IPS-18a (cell line): ENCODE data around the gene IFT43.

Source experiments
- H3K27ac ChIP-seq: one replicate; pipeline ENCODE4 v1.5.1; 2013; ENCODE audit warnings: low read length
- H3K27me3 ChIP-seq: one replicate; pipeline ENCODE4 v1.6.1; 2013; ENCODE audit warnings: mild to moderate bottlenecking, low read length; ENCODE audit not compliant: control insufficient read depth, insufficient read depth
- H3K36me3 ChIP-seq: one replicate; pipeline ENCODE4 v1.6.1; 2013; ENCODE audit warnings: low read depth, low read length; ENCODE audit not compliant: control insufficient read depth
- H3K4me1 ChIP-seq: one replicate; pipeline ENCODE4 v1.6.1; 2013; ENCODE audit warnings: low read depth, low read length; ENCODE audit not compliant: control insufficient read depth
- H3K4me3 ChIP-seq: one replicate; pipeline ENCODE4 v1.5.1; 2013; ENCODE audit warnings: low read length
- H3K9ac ChIP-seq: one replicate; pipeline ENCODE4 v1.6.1; 2013; ENCODE audit warnings: mild to moderate bottlenecking, low read length, moderate library complexity
- H3K9me3 ChIP-seq: one replicate; pipeline ENCODE4 v1.6.1; 2013; ENCODE audit warnings: low read depth, low read length; ENCODE audit not compliant: control insufficient read depth

The IFT43 gene

DNA sequence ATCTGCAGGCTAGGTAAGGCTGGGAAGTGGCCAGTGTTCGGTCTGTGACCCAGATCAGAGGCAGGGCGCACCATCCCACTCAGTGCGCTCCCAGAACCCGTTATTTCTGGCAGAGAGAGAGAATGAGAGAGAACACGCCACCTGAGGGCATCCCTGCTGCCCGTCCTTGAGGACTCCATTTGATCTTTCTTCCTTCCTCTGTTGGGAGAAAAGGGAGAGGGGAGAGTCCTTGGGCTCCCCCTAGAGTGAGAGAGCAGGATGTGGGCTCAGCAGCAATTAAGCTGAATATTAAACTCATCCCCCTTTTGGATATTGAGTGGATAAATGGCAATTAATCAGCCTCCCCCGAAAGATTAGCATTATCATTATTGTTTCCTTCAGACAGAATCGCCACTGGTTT lies 70.6 kb downstream of the IFT43 start:
- Histone ChIP-seq H3K9ac (no peak overlapping the region), H3K4me1 (peaks cover 13% of the 10 kb centered on the region), H3K36me3 (no peaks in the 10 kb centered on the region), H3K4me3 (no peak overlapping the region), H3K9me3 (no peaks in the 10 kb centered on the region), H3K27ac (no peak overlapping the region), H3K27me3 (no peaks in the 10 kb centered on the region)

DNA sequence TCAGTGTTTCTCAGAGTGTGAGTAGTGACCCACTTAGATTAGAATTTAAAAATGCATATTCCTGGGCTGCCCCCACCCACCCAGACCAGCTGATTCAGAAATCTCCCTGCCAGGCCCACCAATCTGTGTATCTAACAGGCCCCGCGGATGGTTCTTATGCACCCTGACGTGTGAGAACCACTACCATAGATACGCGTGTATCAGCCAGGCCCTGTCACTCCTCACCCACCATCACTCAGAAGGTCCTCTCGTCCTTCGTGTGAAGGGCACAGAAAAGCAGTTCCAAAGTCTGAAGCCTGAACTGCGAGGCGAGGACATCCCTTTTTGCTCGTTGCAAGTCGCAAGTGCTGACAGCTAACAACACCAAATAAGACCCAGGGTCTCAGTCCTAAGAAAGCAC lies 72.4 kb downstream of the IFT43 start:
- Histone ChIP-seq H3K4me1 (no peaks in the 10 kb centered on the region), H3K9me3 (no peaks in the 10 kb centered on the region), H3K27ac (no peak overlapping the region), H3K9ac (no peak overlapping the region), H3K4me3 (no peak overlapping the region), H3K27me3 (no peaks in the 10 kb centered on the region), H3K36me3 (no peaks in the 10 kb centered on the region)

DNA sequence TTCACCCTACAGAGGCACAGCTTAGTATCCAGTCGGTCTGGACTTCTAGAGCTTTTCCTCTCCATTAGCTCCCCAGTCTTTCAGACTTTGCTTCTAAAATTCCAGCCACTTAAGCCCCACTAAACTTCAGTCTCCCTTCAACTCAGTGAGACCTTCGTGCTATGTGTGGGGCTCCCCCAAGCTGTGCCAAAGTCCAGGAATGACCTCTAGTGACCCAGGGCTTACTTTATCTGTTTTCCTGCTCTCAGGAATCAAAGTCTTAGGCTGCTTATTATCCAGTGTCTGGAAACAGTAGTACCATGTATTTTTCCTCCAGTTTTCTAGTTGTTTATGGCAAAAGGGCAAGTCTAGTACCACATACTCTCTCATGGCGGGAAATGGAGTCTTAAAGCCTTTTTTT lies 77.8 kb downstream of the IFT43 start:
- H3K36me3 ChIP-seq, result no peaks in the 10 kb centered on the region
- H3K9me3 ChIP-seq, result peaks cover 7% of the 10 kb centered on the region
- no peak overlapping the region for H3K4me3 ChIP-seq
- H3K27ac ChIP-seq, result no peak overlapping the region
- no peak overlapping the region for H3K9ac ChIP-seq
- no peaks in the 10 kb centered on the region for H3K4me1 ChIP-seq
- H3K27me3 ChIP-seq, result no peaks in the 10 kb centered on the region

- Histone ChIP-seq H3K9me3 (peaks cover 7% of the 10 kb centered on the region), H3K36me3 (no peaks in the 10 kb centered on the region), H3K27ac (no peak overlapping the region), H3K27me3 (no peaks in the 10 kb centered on the region), H3K4me1 (no peaks in the 10 kb centered on the region), H3K9ac (no peak overlapping the region), H3K4me3 (no peak overlapping the region)
Observed at GRCh38 chr14:76065519-76065918, 80.0 kb downstream of the IFT43 start.

DNA sequence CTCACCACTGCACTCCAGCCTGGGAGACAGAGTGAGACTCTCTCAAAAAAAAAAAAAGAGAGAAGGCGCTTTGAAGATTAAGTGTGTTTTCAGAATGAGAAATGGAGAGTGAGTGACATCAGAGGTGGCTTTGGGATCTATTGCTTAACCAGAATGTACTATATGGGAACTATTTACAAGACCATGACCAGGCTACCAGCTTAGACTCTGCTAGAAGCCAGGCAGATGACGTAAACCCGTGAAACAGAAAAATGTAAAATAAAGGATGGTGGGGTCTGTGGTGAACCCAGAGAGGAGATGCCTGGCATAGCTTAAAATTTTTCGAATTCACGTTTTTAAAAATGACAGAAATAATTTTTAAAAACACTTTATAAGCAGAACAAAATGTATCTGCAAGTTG lies 82.0 kb downstream of the IFT43 start:
- H3K27me3 ChIP-seq, result no peaks in the 10 kb centered on the region

GRCh38 chr14:76073717-76074116 lies 88.2 kb downstream of the IFT43 start:
- Histone ChIP-seq H3K4me3 (no peak overlapping the region), H3K4me1 (no peaks in the 10 kb centered on the region), H3K9me3 (no peaks in the 10 kb centered on the region), H3K27ac (no peak overlapping the region), H3K36me3 (no peaks in the 10 kb centered on the region), H3K27me3 (no peaks in the 10 kb centered on the region), H3K9ac (no peak overlapping the region)

More for the DNA sequence above, 82.0 kb downstream of the IFT43 start:
- Histone ChIP-seq H3K36me3 (no peaks in the 10 kb centered on the region), H3K9me3 (peaks cover 7% of the 10 kb centered on the region), H3K27ac (no peak overlapping the region), H3K9ac (no peak overlapping the region), H3K4me3 (no peak overlapping the region), H3K4me1 (no peaks in the 10 kb centered on the region)

- no peak overlapping the region for H3K9ac ChIP-seq
- H3K27ac ChIP-seq, result no peak overlapping the region
- no peaks in the 10 kb centered on the region for H3K36me3 ChIP-seq
- no peaks in the 10 kb centered on the region for H3K9me3 ChIP-seq
- H3K4me3 ChIP-seq, result no peak overlapping the region
- no peaks in the 10 kb centered on the region for H3K27me3 ChIP-seq
- H3K4me1 ChIP-seq, result no peaks in the 10 kb centered on the region
Observed at GRCh38 chr14:76077340-76077739, 91.8 kb downstream of the IFT43 start.

- H3K4me3 ChIP-seq, result no peak overlapping the region
- H3K27me3 ChIP-seq, result no peaks in the 10 kb centered on the region
- no peaks in the 10 kb centered on the region for H3K36me3 ChIP-seq
- no peaks in the 10 kb centered on the region for H3K9me3 ChIP-seq
- H3K9ac ChIP-seq, result no peak overlapping the region
- H3K27ac ChIP-seq, result no peak overlapping the region
- peaks cover 5% of the 10 kb centered on the region for H3K4me1 ChIP-seq
Observed at GRCh38 chr14:76078501-76078900, 92.9 kb downstream of the IFT43 start.

DNA sequence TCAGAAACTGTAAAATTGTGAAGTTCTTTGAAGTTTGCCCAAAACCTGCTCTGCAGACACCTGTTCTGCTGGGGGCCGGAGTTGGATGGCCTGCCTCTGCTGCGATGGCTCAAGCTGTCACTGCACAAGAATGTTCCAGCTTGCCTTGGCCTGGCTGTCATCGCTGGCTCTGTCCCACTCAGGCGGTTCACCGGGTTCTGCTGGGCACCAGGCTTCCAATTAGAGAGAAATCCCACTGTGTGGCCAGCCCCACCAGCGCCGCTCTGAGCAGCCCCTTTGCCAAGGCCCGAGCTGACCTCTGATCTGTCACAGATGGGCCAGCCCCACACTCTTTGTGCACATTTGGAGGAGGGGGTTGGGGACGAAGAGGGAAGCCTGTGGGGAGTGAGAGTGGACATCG lies 94.5 kb downstream of the IFT43 start:
- Histone ChIP-seq H3K36me3 (no peaks in the 10 kb centered on the region), H3K27ac (no peak overlapping the region), H3K27me3 (no peaks in the 10 kb centered on the region), H3K9me3 (no peaks in the 10 kb centered on the region), H3K4me3 (no peak overlapping the region), H3K9ac (no peak overlapping the region), H3K4me1 (peaks cover 21% of the 10 kb centered on the region)

GRCh38 chr14:76080471-76080870 lies 94.9 kb downstream of the IFT43 start:
- H3K4me1 ChIP-seq, result peaks cover 22% of the 10 kb centered on the region
- H3K27me3 ChIP-seq, result no peaks in the 10 kb centered on the region
- H3K9ac ChIP-seq, result no peak overlapping the region
- H3K36me3 ChIP-seq, result no peaks in the 10 kb centered on the region
- H3K4me3 ChIP-seq, result no peak overlapping the region
- H3K27ac ChIP-seq, result no peak overlapping the region
- H3K9me3 ChIP-seq, result no peaks in the 10 kb centered on the region

DNA sequence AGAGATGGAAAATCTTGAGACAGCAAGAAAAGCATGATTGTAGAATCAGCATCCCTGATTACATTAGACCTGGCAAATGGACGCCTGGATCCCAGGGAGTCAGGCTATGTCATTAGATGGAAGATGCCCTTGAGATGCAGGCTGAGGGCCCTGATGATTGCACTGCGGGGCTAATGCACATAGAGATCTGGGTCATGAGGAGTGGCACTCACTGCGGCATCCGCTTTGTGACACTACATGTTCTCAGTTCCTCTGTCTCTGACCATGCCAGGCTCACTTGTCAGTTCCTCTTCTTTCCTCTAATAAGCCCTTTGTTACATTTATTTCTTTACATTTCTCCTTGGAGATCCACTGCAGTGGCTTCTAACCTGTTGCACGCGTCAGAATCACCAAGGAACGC lies 96.1 kb downstream of the IFT43 start:
- no peak overlapping the region for H3K9ac ChIP-seq
- no peak overlapping the region for H3K27ac ChIP-seq
- no peaks in the 10 kb centered on the region for H3K27me3 ChIP-seq
- H3K36me3 ChIP-seq, result no peaks in the 10 kb centered on the region
- no peak overlapping the region for H3K4me3 ChIP-seq
- peaks cover 22% of the 10 kb centered on the region for H3K4me1 ChIP-seq
- no peaks in the 10 kb centered on the region for H3K9me3 ChIP-seq

DNA sequence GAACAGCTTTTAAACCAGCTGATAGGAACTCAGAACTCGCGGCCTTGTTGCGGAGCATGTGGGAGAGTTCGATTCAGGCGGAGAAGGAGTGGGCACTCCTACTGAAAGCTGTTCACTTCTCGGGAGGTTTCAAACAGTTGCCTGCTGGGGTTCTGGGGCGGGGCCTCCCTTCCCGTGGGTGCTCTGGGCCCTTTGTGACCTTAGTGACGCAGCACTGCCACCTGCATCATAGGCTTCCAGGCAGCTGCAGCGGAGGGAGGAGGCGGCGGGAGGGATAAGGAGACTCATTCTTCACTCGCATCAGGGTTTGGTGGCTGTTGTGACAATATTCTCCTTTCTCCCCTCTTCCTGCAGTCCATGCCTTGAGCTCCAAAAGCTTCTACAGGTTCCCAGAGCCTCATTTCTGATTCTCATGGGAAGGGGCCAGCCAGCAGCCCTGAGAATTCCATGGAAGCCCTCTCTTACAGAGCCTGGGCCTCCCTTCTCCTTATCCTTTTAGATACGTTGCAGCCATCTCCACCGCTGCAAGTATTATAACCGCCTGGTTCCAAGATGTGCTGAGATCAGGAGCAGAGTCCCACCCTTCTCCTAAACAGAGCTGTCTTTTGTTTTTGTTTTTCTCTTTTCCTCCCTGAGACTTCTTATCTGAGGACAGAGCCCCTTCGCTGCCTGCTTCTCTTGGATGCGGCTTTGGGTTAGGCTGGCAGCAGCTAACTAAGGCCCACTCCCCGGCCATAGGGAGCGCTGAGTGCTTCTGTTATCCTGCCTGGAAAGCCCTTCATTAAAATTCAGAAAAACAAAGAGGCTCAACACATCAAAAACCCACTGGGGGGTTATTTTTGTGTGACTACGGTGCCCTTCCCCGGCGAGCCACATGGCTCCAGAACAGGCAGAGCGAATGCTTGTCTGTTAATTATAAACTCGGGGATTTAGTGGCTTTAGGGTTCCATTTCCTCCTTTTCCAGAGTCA lies 98.5 kb downstream of the IFT43 start:
- H3K9ac ChIP-seq, result peak overlapping the region; percentile 8
- no peak overlapping the region for H3K27ac ChIP-seq
- H3K9me3 ChIP-seq, result no peaks in the 10 kb centered on the region
- no peaks in the 10 kb centered on the region for H3K36me3 ChIP-seq
- H3K27me3 ChIP-seq, result no peaks in the 10 kb centered on the region
- peaks cover 25% of the 10 kb centered on the region for H3K4me1 ChIP-seq
- H3K4me3 ChIP-seq, result peak overlapping the region; percentile 12
